Peyer's patch (tissue), 4 donors: Measurements from ENCODE around the gene LMBR1.

ENCODE experiments used
- CTCF ChIP-seq, 6 experiments: fragments of 450-650 bp in 4 of 6; fragments of 200-600 bp in 2 of 6; sonication (generic) in 1 of 6; IDR thresholded peaks; one replicate each; pipeline ENCODE4 v1.5.1; 2017 to 2019; ENCODE audit warnings: antibody characterized with exemption in 6 of 6, mild to moderate bottlenecking in 3 of 6, moderate library complexity in 1 of 6
- POLR2A ChIP-seq, 2 donors: fragments of 450-650 bp; IDR thresholded peaks; one replicate each; pipeline ENCODE4 v1.5.1; 2017; ENCODE audit warnings: antibody characterized with exemption in 2 of 2, mild to moderate bottlenecking in 2 of 2, moderate library complexity in 2 of 2

GRCh38 chr7:156845379-156846101 is 47.4 kb downstream of the LMBR1 start:
- TF ChIP-seq CTCF (IDR thresholded peaks at IDR 0.05) (no peak), POLR2A (IDR thresholded peaks at IDR 0.05) (no peak)
